K562 (cell line): ENCODE data around the gene P2RX1. TPM values are rescaled to one million over a fixed set of nuclear protein-coding genes. Genes with fewer than 3 reads are reported as not detected.
A peak's percentile ranks its signal among the peaks of the same experiment; 100 is the strongest.

Source experiments
- CBFB ChIP-seq: sonication (generic); formaldehyde crosslinking; IDR thresholded peaks from 2 replicates; pipeline ENCODE4 v1.4.0; 2020; ENCODE audit warnings: mild to moderate bottlenecking, missing genetic modification reagents
- EGR1 ChIP-seq: fragments of 450-650 bp; conservative IDR thresholded peaks from 2 replicates; pipeline ENCODE4 v1.6.1; 2017; ENCODE audit warnings: mild to moderate bottlenecking
- ELF1 ChIP-seq: fragments of 200-800 bp; sonication (Bioruptor generic); IDR thresholded peaks from 2 replicates; pipeline ENCODE4 v1.6.1; 2016; ENCODE audit warnings: missing genetic modification characterization, missing compliant biosample characterization
- ELF4 ChIP-seq: fragments of 450-650 bp; formaldehyde crosslinking; IDR thresholded peaks from 2 replicates; pipeline ENCODE4 v1.4.0; 2022; ENCODE audit warnings: missing genetic modification characterization
- FOXK1 ChIP-seq: sonication (generic); formaldehyde crosslinking; IDR thresholded peaks from 2 replicates; pipeline ENCODE4 v1.8.0; 2022; ENCODE audit warnings: missing genetic modification reagents, mild to moderate bottlenecking, borderline replicate concordance
- MBD2 ChIP-seq: sonication (generic); IDR thresholded peaks from 2 replicates; pipeline ENCODE4 v1.6.1; 2016; ENCODE audit warnings: low read depth, borderline replicate concordance
- MIER1 ChIP-seq: fragments of 450-650 bp; IDR thresholded peaks from 2 replicates; pipeline ENCODE4 v1.6.1; 2016; ENCODE audit warnings: antibody characterized with exemption, mild to moderate bottlenecking, low read depth
- PCBP1 ChIP-seq: fragments of 200-400 bp; formaldehyde crosslinking; IDR thresholded peaks from 2 replicates; pipeline ENCODE4 v1.6.1; 2018; ENCODE audit warnings: mild to moderate bottlenecking, low read depth, low read length; ENCODE audit not compliant: poor library complexity, severe bottlenecking
- POLR2G ChIP-seq: fragments of 200-400 bp; formaldehyde crosslinking; IDR thresholded peaks from 2 replicates; pipeline ENCODE4 v1.6.1; 2017; ENCODE audit warnings: low read depth, mild to moderate bottlenecking, antibody characterized with exemption, low read length, moderate library complexity
- SAFB ChIP-seq: fragments of 200-400 bp; formaldehyde crosslinking; IDR thresholded peaks from 2 replicates; pipeline ENCODE4 v1.6.1; 2017; ENCODE audit warnings: low read depth, low read length, borderline replicate concordance
- SRSF9 ChIP-seq: fragments of 200-400 bp; formaldehyde crosslinking; IDR thresholded peaks from 2 replicates; pipeline ENCODE4 v1.6.1; 2017; ENCODE audit warnings: low read depth, low read length, borderline replicate concordance
- TAL1 ChIP-seq: fragments of 450-650 bp; IDR thresholded peaks from 2 replicates; pipeline ENCODE4 v1.6.1; 2016; ENCODE audit warnings: mild to moderate bottlenecking
- U2AF1 ChIP-seq: fragments of 200-400 bp; formaldehyde crosslinking; optimal IDR thresholded peaks from 2 replicates; pipeline ENCODE3; 2017; ENCODE audit warnings: mild to moderate bottlenecking, low read depth, low read length, moderate library complexity
- XRCC4 ChIP-seq: IDR thresholded peaks from one replicate; pipeline ENCODE4 v1.6.1; 2011; ENCODE audit not compliant: insufficient read depth, insufficient read length; ENCODE audit errors: extremely low read depth
- ZNF140 ChIP-seq: fragments of 250-450 bp; sonication (Bioruptor Pico); IDR thresholded peaks from 2 replicates; pipeline ENCODE4 v1.8.0; 2021; ENCODE audit warnings: moderate library complexity, mild to moderate bottlenecking, inconsistent platforms
- ZNF212 ChIP-seq: fragments of 450-650 bp; formaldehyde crosslinking; IDR thresholded peaks from 2 replicates; pipeline ENCODE4 v1.4.0; 2020; ENCODE audit warnings: mild to moderate bottlenecking
- ZNF217 ChIP-seq: sonication (generic); formaldehyde crosslinking; IDR thresholded peaks from 2 replicates; pipeline ENCODE4 v1.8.0; 2022; ENCODE audit warnings: mild to moderate bottlenecking, missing genetic modification reagents
- ZNF644 ChIP-seq: fragments of 200-800 bp; sonication (Bioruptor generic); IDR thresholded peaks from 2 replicates; pipeline ENCODE4 v1.6.1; 2016; ENCODE audit warnings: low read depth, missing genetic modification characterization, missing compliant biosample characterization
- ZNF77 ChIP-seq: fragments of 250-450 bp; sonication (Bioruptor Pico); IDR thresholded peaks from 2 replicates; pipeline ENCODE4 v1.5.0; 2020
- polyA plus RNA-seq, 8 experiments: library from polyadenylated mRNA; depleted of rRNA in 4 of 8; stranded (reverse) in 5 of 8; unstranded in 3 of 8; fragments of >200 nt; fragmentation: Nextera tagmentation in 2 of 8; fragmentation: Illumina TruSeq in 1 of 8; extraction: Ambion mirVana in 2 of 8; extraction: Trizol in 1 of 8; gene quantifications; 2 replicates each; pipeline versions ENCODE4 v1.2.1 to v1.2.3, GENCODE V29; 2011 to 2014; ENCODE audit warnings: inconsistent platforms in 1 of 8, missing spikeins in 1 of 8
- total RNA-seq, 7 experiments: library from RNA; depleted of rRNA in 6 of 7; stranded (reverse); fragments of >200 nt in 6 of 7; fragmentation: Illumina TruSeq in 2 of 7; extraction: Trizol in 2 of 7; gene quantifications; 2 replicates each; pipeline versions ENCODE4 v1.2.1 to v1.2.3, GENCODE V29; 2011 to 2021; ENCODE audit warnings: low replicate concordance in 1 of 7
- TF ChIP-seq, protein P1 (sequence below): sonication (generic); formaldehyde crosslinking; IDR thresholded peaks from 2 replicates; pipeline ENCODE4 v1.8.0; 2022; ENCODE audit warnings: mild to moderate bottlenecking, low read depth, missing genetic modification reagents
- TF ChIP-seq, protein P2 (sequence below): sonication (generic); formaldehyde crosslinking; IDR thresholded peaks from 2 replicates; pipeline ENCODE4 v1.9.0; 2022; ENCODE audit warnings: mild to moderate bottlenecking, missing genetic modification reagents
- TF ChIP-seq, protein P3 (sequence below): sonication (generic); formaldehyde crosslinking; IDR thresholded peaks from 2 replicates; pipeline ENCODE4 v1.8.1; 2022; ENCODE audit warnings: missing genetic modification reagents
- TF ChIP-seq, protein P4 (sequence below): IDR thresholded peaks from 3 replicates; pipeline ENCODE4 v1.6.1; 2011; ENCODE audit warnings: borderline replicate concordance, mild to moderate bottlenecking; ENCODE audit not compliant: insufficient read length, insufficient read depth
- TF ChIP-seq, protein P5 (sequence below): IDR thresholded peaks from 2 replicates; pipeline ENCODE4 v1.6.1; 2016; ENCODE audit warnings: missing genetic modification characterization, missing compliant biosample characterization

P2RX1 gene
- total and polyA plus RNA-seq, 9 of the 15 experiments (the other 6 are each of a cell fraction or from before 2014, with no cell fraction given), result 0.27 to 20.3 (median 10.3) TPM

DNA sequence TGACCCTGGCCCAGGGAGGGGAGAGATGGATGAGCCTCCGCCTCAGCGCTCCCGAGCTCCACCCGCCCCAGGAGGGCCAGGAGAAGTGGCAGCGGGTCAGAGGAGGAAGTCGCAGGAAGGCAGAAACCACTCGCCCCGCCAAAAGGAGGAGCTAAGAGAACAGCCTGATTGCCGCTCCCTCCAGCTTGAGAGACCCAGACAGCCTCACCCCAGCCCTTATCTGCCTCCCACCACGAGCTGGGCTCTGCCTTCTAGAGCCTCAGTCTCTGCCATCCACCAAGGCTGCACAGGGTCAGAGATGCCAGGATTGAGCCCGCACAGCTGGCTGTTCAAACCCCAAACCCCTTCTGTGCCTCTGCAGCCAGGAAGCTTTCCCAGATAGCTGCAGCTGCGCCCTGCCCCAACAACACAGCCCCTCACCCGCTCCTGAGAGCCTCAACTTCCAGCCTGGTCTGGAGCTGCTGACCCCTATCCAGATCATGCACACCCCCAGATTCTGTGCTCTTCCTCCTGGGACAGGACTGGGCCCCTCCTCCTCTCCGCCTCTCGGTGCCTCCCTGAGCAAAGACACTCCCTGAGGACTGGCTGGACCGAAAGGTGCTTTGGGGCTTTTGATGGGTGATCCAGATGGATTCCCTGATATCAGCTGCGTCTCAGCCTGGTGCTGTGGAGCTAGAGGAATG is 49.0 kb upstream of the P2RX1 start (continued):
- TF ChIP-seq TAL1 (no peak; the same call in 1 of the 2 replicates), FOXK1 (CRISPR knock-in tag) (no peak), ELF4 (CRISPR knock-in tag) (0 out of 2 replicates have a peak, but pooled peaks have one; percentile 31), CBFB (CRISPR knock-in tag) (no peak), EGR1 (no peak), ZNF217 (no peak), U2AF1 (no peak), PCBP1 (no peak), XRCC4 (no peak), SRSF9 (no peak), MIER1 (no peak), MBD2 (no peak), ZNF140 (no peak), SAFB (no peak), POLR2G (peak; percentile 86), ELF1 (tag) (no peak), ZNF644 (tag) (no peak), ZNF212 (no peak), ZNF77 (CRISPR knock-in tag) (no peak)
- TF ChIP-seq, protein P1, sequence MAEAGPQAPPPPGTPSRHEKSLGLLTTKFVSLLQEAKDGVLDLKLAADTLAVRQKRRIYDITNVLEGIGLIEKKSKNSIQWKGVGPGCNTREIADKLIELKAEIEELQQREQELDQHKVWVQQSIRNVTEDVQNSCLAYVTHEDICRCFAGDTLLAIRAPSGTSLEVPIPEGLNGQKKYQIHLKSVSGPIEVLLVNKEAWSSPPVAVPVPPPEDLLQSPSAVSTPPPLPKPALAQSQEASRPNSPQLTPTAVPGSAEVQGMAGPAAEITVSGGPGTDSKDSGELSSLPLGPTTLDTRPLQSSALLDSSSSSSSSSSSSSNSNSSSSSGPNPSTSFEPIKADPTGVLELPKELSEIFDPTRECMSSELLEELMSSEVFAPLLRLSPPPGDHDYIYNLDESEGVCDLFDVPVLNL (CRISPR knock-in tag), result no peak
- TF ChIP-seq, protein P2, sequence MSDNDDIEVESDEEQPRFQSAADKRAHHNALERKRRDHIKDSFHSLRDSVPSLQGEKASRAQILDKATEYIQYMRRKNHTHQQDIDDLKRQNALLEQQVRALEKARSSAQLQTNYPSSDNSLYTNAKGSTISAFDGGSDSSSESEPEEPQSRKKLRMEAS (CRISPR knock-in tag), result peak; percentile 38
- TF ChIP-seq, protein P3, sequence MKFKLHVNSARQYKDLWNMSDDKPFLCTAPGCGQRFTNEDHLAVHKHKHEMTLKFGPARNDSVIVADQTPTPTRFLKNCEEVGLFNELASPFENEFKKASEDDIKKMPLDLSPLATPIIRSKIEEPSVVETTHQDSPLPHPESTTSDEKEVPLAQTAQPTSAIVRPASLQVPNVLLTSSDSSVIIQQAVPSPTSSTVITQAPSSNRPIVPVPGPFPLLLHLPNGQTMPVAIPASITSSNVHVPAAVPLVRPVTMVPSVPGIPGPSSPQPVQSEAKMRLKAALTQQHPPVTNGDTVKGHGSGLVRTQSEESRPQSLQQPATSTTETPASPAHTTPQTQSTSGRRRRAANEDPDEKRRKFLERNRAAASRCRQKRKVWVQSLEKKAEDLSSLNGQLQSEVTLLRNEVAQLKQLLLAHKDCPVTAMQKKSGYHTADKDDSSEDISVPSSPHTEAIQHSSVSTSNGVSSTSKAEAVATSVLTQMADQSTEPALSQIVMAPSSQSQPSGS (CRISPR knock-in tag), result no peak
- TF ChIP-seq, protein P4, sequence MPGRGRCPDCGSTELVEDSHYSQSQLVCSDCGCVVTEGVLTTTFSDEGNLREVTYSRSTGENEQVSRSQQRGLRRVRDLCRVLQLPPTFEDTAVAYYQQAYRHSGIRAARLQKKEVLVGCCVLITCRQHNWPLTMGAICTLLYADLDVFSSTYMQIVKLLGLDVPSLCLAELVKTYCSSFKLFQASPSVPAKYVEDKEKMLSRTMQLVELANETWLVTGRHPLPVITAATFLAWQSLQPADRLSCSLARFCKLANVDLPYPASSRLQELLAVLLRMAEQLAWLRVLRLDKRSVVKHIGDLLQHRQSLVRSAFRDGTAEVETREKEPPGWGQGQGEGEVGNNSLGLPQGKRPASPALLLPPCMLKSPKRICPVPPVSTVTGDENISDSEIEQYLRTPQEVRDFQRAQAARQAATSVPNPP, result no peak
- TF ChIP-seq, protein P5, sequence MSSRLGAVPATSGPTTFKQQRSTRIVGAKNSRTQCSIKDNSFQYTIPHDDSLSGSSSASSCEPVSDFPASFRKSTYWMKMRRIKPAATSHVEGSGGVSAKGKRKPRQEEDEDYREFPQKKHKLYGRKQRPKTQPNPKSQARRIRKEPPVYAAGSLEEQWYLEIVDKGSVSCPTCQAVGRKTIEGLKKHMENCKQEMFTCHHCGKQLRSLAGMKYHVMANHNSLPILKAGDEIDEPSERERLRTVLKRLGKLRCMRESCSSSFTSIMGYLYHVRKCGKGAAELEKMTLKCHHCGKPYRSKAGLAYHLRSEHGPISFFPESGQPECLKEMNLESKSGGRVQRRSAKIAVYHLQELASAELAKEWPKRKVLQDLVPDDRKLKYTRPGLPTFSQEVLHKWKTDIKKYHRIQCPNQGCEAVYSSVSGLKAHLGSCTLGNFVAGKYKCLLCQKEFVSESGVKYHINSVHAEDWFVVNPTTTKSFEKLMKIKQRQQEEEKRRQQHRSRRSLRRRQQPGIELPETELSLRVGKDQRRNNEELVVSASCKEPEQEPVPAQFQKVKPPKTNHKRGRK (tag), result no peak
